ENCODE measurements around the gene PGGT1B.

DNA sequence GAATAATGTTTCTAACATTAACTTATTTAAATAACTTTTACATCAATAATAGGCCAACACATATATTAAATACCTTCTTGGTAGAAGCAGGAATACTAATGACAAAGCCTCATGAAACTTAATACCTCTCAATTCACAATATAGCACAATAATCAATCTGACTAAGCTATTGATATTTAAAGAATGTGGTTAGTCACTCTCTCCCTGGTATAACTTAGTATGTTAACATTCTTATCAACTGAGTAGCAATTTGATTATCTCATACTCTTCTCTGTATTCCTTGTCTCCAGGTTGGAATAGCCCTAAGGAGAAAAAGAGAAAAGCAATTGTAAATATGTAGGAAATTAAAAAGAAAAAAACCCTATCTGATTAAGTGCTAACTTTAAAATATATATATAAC lies 4.9 kb upstream of the PGGT1B start:
- TF ChIP-seq, protein P1, sequence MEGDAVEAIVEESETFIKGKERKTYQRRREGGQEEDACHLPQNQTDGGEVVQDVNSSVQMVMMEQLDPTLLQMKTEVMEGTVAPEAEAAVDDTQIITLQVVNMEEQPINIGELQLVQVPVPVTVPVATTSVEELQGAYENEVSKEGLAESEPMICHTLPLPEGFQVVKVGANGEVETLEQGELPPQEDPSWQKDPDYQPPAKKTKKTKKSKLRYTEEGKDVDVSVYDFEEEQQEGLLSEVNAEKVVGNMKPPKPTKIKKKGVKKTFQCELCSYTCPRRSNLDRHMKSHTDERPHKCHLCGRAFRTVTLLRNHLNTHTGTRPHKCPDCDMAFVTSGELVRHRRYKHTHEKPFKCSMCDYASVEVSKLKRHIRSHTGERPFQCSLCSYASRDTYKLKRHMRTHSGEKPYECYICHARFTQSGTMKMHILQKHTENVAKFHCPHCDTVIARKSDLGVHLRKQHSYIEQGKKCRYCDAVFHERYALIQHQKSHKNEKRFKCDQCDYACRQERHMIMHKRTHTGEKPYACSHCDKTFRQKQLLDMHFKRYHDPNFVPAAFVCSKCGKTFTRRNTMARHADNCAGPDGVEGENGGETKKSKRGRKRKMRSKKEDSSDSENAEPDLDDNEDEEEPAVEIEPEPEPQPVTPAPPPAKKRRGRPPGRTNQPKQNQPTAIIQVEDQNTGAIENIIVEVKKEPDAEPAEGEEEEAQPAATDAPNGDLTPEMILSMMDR (IDR thresholded peaks at IDR 0.05), result no peak
- TF ChIP-seq EP300 (IDR thresholded peaks at IDR 0.05), result no peak
- TF ChIP-seq POLR2A (IDR thresholded peaks at IDR 0.05), result no peak

Data from ovary (tissue), 3 donors.